ENCODE measurements around the gene DPEP1.

Gene DPEP1

DNA sequence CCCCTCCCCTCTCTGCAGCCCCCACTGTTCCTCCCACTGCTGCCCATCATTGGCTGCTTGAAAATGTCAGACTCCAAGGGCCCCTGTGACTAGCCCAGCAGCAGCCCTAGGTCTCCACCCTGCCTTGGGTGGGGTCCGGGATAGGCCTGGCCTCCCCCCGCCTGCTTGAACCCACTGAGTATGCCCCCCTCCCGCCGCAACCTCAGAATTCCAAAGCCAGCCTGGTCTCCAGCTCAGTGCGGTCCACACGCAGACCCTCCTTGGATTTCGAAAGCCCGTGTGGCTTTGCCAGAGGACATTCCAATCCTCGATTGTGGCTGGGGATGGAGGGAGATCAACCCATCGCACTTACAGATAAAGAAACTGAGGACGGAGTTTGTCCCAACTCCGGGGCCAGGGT is 6.4 kb downstream of the DPEP1 start:
- no peaks in the 10 kb centered on the region for H4K20me1 ChIP-seq (ENCODE audit: insufficient read depth, low read length)
- H3K36me3 ChIP-seq (replicated peaks; ENCODE audit: insufficient read depth, low read length), result no peaks in the 10 kb centered on the region
- no peaks in the 10 kb centered on the region for H3K9me3 ChIP-seq (replicated peaks; ENCODE audit: insufficient read depth, low read length)
- no peak overlapping the region for H3K4me3 ChIP-seq (ENCODE audit: low read length)
- DNase-seq, result no peak
- no peaks in the 10 kb centered on the region for H3K9me2 ChIP-seq (replicated peaks; ENCODE audit: insufficient read depth, low read length)
- H3K4me1 ChIP-seq (ENCODE audit: low read length), result no peaks in the 10 kb centered on the region
- H2AFZ ChIP-seq (ENCODE audit: low read length), result no peak overlapping the region
- H3K27ac ChIP-seq (ENCODE audit: low read length), result no peak overlapping the region
- H3K9ac ChIP-seq (ENCODE audit: low read length), result no peak overlapping the region
- no peaks in the 10 kb centered on the region for H3F3A ChIP-seq (ENCODE audit: insufficient read depth, low read length)
- H3K79me2 ChIP-seq (ENCODE audit: low read length), result no peaks in the 10 kb centered on the region
- H3K27me3 ChIP-seq (replicated peaks; ENCODE audit: insufficient read depth, low read length), result peaks cover 16% of the 10 kb centered on the region
- TF ChIP-seq, protein P1, sequence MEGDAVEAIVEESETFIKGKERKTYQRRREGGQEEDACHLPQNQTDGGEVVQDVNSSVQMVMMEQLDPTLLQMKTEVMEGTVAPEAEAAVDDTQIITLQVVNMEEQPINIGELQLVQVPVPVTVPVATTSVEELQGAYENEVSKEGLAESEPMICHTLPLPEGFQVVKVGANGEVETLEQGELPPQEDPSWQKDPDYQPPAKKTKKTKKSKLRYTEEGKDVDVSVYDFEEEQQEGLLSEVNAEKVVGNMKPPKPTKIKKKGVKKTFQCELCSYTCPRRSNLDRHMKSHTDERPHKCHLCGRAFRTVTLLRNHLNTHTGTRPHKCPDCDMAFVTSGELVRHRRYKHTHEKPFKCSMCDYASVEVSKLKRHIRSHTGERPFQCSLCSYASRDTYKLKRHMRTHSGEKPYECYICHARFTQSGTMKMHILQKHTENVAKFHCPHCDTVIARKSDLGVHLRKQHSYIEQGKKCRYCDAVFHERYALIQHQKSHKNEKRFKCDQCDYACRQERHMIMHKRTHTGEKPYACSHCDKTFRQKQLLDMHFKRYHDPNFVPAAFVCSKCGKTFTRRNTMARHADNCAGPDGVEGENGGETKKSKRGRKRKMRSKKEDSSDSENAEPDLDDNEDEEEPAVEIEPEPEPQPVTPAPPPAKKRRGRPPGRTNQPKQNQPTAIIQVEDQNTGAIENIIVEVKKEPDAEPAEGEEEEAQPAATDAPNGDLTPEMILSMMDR (IDR thresholded peaks at IDR 0.05; ENCODE audit: low read length), result no peak
- TF ChIP-seq EZH2phosphoT487 (IDR thresholded peaks at IDR 0.05; ENCODE audit: low read length) (no peak), EZH2 (optimal IDR thresholded peaks at IDR 0.05; ENCODE audit: low read depth, low read length) (no peak)
- H3K4me2 ChIP-seq (ENCODE audit: low read depth, low read length), result no peak overlapping the region

DNA sequence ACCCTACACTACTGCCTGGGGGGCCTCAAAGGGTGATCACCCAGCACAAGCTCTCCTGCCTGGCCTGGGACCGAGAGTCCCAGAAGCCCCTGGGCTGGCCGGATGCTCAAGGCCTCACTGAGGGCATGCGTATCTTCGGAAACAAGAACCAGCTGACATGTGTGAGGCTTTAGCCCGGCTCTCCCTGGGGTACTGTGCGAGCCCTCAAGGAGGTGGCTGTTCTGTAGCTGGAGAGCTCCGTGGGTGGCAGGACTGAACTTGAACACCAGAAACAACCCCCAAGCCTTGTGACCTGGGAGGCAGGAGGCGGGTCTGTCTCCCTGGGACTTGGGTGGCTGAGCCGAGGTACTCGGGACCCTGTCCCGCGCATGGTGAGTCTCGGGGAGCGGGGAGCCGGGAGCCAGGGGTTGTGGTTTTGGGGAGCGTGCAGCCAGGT is 7.0 kb downstream of the DPEP1 start:
- Histone ChIP-seq H3K4me2 (ENCODE audit: low read depth, low read length) (no peak overlapping the region), H3K4me1 (ENCODE audit: low read length) (no peaks in the 10 kb centered on the region), H3K9me2 (replicated peaks; ENCODE audit: insufficient read depth, low read length) (no peaks in the 10 kb centered on the region), H3K79me2 (ENCODE audit: low read length) (no peaks in the 10 kb centered on the region), H2AFZ (ENCODE audit: low read length) (no peak overlapping the region), H3K9me3 (replicated peaks; ENCODE audit: insufficient read depth, low read length) (no peaks in the 10 kb centered on the region), H4K20me1 (ENCODE audit: insufficient read depth, low read length) (no peaks in the 10 kb centered on the region), H3K9ac (ENCODE audit: low read length) (no peak overlapping the region), H3K4me3 (ENCODE audit: low read length) (no peak overlapping the region), H3K27me3 (replicated peaks; ENCODE audit: insufficient read depth, low read length) (peaks cover 21% of the 10 kb centered on the region), H3K36me3 (replicated peaks; ENCODE audit: insufficient read depth, low read length) (no peaks in the 10 kb centered on the region), H3F3A (ENCODE audit: insufficient read depth, low read length) (no peaks in the 10 kb centered on the region), H3K27ac (ENCODE audit: low read length) (no peak overlapping the region)
- no peak for DNase-seq
- TF ChIP-seq EZH2 (optimal IDR thresholded peaks at IDR 0.05; ENCODE audit: low read depth, low read length) (no peak), EZH2phosphoT487 (IDR thresholded peaks at IDR 0.05; ENCODE audit: low read length) (no peak)
- TF ChIP-seq, protein P1 (IDR thresholded peaks at IDR 0.05; ENCODE audit: low read length), result no peak

DNA sequence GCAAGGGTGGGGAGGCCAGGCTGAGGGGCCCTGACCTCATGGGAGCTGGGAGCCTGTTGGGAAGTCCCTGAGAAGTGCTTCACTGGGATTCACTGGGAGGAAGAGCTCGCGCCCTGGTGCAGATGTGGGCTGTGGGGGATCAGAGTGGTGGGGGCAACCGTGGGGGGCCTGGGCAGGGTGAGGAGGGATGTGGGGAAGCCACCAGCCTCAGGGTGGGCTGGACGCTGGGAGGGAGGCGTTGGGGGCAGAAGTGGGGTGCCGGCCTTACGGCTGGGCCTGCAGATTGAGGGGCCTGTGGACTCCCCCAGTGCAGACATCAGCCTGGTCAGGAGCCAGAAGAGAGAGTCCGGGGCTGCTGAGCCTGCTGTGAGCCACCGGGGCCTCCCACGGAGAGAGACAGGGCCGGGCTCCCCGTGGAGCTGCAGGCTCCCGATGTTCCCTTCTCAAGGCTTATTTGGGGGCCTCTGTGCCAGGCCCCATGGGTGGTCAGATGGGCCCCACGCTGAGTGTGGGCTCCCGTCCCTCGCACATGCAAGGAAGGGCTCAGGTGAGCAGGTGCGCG is 7.8 kb downstream of the DPEP1 start:
- Histone ChIP-seq H3F3A (ENCODE audit: insufficient read depth, low read length) (no peaks in the 10 kb centered on the region), H3K36me3 (replicated peaks; ENCODE audit: insufficient read depth, low read length) (no peaks in the 10 kb centered on the region), H2AFZ (ENCODE audit: low read length) (no peak overlapping the region), H3K4me1 (ENCODE audit: low read length) (no peaks in the 10 kb centered on the region), H3K27ac (ENCODE audit: low read length) (no peak overlapping the region), H3K4me3 (ENCODE audit: low read length) (no peak overlapping the region), H4K20me1 (ENCODE audit: insufficient read depth, low read length) (no peaks in the 10 kb centered on the region), H3K79me2 (ENCODE audit: low read length) (no peaks in the 10 kb centered on the region), H3K9me3 (replicated peaks; ENCODE audit: insufficient read depth, low read length) (no peaks in the 10 kb centered on the region), H3K27me3 (replicated peaks; ENCODE audit: insufficient read depth, low read length) (peaks cover 26% of the 10 kb centered on the region), H3K9me2 (replicated peaks; ENCODE audit: insufficient read depth, low read length) (no peaks in the 10 kb centered on the region), H3K4me2 (ENCODE audit: low read depth, low read length) (no peak overlapping the region), H3K9ac (ENCODE audit: low read length) (no peak overlapping the region)
- no peak for DNase-seq
- TF ChIP-seq EZH2phosphoT487 (IDR thresholded peaks at IDR 0.05; ENCODE audit: low read length) (no peak), EZH2 (optimal IDR thresholded peaks at IDR 0.05; ENCODE audit: low read depth, low read length) (no peak)
- TF ChIP-seq, protein P1 (IDR thresholded peaks at IDR 0.05; ENCODE audit: low read length), result no peak

Measured in MM.1S (cell line).